Germinal center (tissue), 1 donor: Measurements from ENCODE around the gene GRIN1.

Experiments
- DNase-seq: peaks from one replicate; pipeline ENCODE4 v3.0.0; 2012; ENCODE audit warnings: mixed read lengths, low spot score

The GRIN1 gene

GRCh38 chr9:137216188-137216965 is 77.4 kb downstream of the GRIN1 start:
- no peak for DNase-seq

- DNase-seq = no peak
Observed at GRCh38 chr9:137217276-137218211, 78.6 kb downstream of the GRIN1 start.

GRCh38 chr9:137218212-137218753 is 79.3 kb downstream of the GRIN1 start:
- DNase-seq = no peak
